OCI-LY7 (cell line): ENCODE measurements around the gene LRRIQ4. TPM values are rescaled to one million over a fixed set of nuclear protein-coding genes. Genes with fewer than 3 reads are reported as not detected.

Experiments used
- BruUV-seq: library from RNA; stranded (reverse); fragments of 400-500 nt; replicated peaks from 2 replicates; lab custom pipeline; 2021; lab: Mats Ljungman, UMichigan
- CTCF ChIA-PET: fragments of 300-600 bp; sonication (Branson Sonifier 250); formaldehyde crosslinking; loops from one replicate; lab custom pipeline; 2022; ENCODE audit warnings: antibody characterized with exemption; ENCODE audit not compliant: unreplicated experiment; lab: Charles Lee
- POLR2A ChIA-PET: fragments of 300-600 bp; sonication (Branson Sonifier 250); formaldehyde crosslinking; loops from one replicate; lab custom pipeline; 2022; ENCODE audit warnings: antibody characterized with exemption; lab: Charles Lee
- DNase-seq: peaks from one replicate; pipeline ENCODE4 v3.0.0-alpha.2; 2015; ENCODE audit warnings: low spot score
- H2AFZ ChIP-seq: fragments of 200-600 bp; sonication (generic), shearing (Covaris generic); 2 replicates; pipeline ENCODE4 v1.6.1; 2014; ENCODE audit warnings: mild to moderate bottlenecking, antibody characterized with exemption, low read length, moderate library complexity
- H3K27ac ChIP-seq: fragments of 200-600 bp; sonication (generic); 2 replicates; pipeline ENCODE4 v1.5.1; 2014; ENCODE audit warnings: mixed run types, low read depth, mild to moderate bottlenecking, moderate library complexity, low read length, inconsistent platforms; ENCODE audit not compliant: poor library complexity, severe bottlenecking
- H3K36me3 ChIP-seq: fragments of 200-600 bp; sonication (generic); 2 replicates; pipeline ENCODE4 v1.6.1; 2014; ENCODE audit warnings: mild to moderate bottlenecking, antibody characterized with exemption, low read length, moderate library complexity, mixed read lengths; ENCODE audit not compliant: insufficient read depth
- H3K4me1 ChIP-seq: fragments of 200-600 bp; sonication (generic); 2 replicates; pipeline ENCODE4 v1.5.1; 2014; ENCODE audit warnings: mild to moderate bottlenecking, low read length; ENCODE audit not compliant: insufficient read depth, poor library complexity, severe bottlenecking
- H3K4me2 ChIP-seq: fragments of 200-600 bp; sonication (generic); 2 replicates; pipeline ENCODE4 v1.6.1; 2014; ENCODE audit warnings: mild to moderate bottlenecking, low read length
- H3K4me3 ChIP-seq: fragments of 200-600 bp; sonication (generic); 2 replicates; pipeline ENCODE4 v1.5.1; 2014; ENCODE audit warnings: mild to moderate bottlenecking, low read depth, low read length; ENCODE audit not compliant: poor library complexity, severe bottlenecking
- H3K79me2 ChIP-seq: fragments of 200-600 bp; sonication (generic); 2 replicates; pipeline ENCODE4 v1.6.1; 2016; ENCODE audit warnings: low read depth, mild to moderate bottlenecking, low read length, moderate library complexity, mixed read lengths; ENCODE audit not compliant: insufficient read depth
- H3K9me2 ChIP-seq: fragments of 200-600 bp; sonication (generic); 2 replicates; pipeline ENCODE4 v1.6.1; 2016; ENCODE audit warnings: mild to moderate bottlenecking, low read length, mixed read lengths; ENCODE audit not compliant: insufficient read depth
- H3K9me3 ChIP-seq: fragments of 200-600 bp; sonication (generic); 2 replicates; pipeline ENCODE4 v1.6.1; 2014; ENCODE audit warnings: mild to moderate bottlenecking, mixed run types, low read length, mixed read lengths
- H4K20me1 ChIP-seq: fragments of 200-600 bp; sonication (generic); 2 replicates; pipeline ENCODE4 v1.6.1; 2014; ENCODE audit warnings: mild to moderate bottlenecking, antibody characterized with exemption, low read length, moderate library complexity, mixed read lengths; ENCODE audit not compliant: insufficient read depth
- EZH2phosphoT487 ChIP-seq: fragments of 200-600 bp; sonication (generic); IDR thresholded peaks from 2 replicates; pipeline ENCODE4 v1.6.1; 2018; ENCODE audit warnings: low read depth, borderline replicate concordance, mild to moderate bottlenecking, mixed run types, antibody characterized with exemption, low read length, moderate library complexity, mixed read lengths
- intact Hi-C: fragments of 100-400 bp; cut with micrococcal nuclease; formaldehyde crosslinking; loops from one replicate; pipeline ENCODE4 v1.10.0; 2022; ENCODE audit not compliant: unreplicated experiment
- total RNA-seq, 2 experiments: library from RNA; depleted of rRNA in 1 of 2; stranded (reverse); fragments of >200 nt in 1 of 2; shearing (Covaris generic) in 1 of 2; gene quantifications; 2 replicates each; pipeline ENCODE4 v1.2.3, GENCODE V29; 2014 to 2022
- TF ChIP-seq, protein P1 (sequence below): fragments of 200-600 bp; sonication (generic); conservative IDR thresholded peaks from 2 replicates; pipeline ENCODE4 v1.5.1; 2014; ENCODE audit warnings: mild to moderate bottlenecking, antibody characterized with exemption, low read length, moderate library complexity, mixed read lengths

Gene LRRIQ4
- total RNA-seq, 2 experiments from 2014 or later: 0.17 to 0.47 TPM

DNA sequence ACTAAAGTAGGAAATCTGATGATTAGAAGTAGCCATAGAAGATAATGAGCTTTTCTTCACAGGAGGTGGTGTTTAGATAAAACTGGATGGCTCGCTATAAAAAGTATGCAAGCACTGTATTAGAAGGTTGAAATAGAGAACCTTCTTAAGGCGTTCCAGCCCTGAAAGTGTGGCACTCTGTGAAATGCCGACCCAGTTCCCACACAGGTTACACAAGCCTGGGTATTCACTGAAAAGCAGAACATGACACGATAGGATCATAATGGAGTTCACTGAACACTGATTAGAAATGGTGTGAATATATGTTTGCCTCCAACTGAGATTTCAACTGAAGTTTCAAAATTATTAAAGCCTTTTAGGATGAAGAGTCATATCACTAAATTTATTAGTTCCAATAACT is 15.0 kb downstream of the LRRIQ4 start:
- Histone ChIP-seq H2AFZ (no peak overlapping the region), H3K27ac (no peak overlapping the region), H3K36me3 (no peaks in the 10 kb centered on the region), H3K79me2 (no peaks in the 10 kb centered on the region), H3K4me1 (peaks cover 10% of the 10 kb centered on the region), H3K9me3 (no peaks in the 10 kb centered on the region), H3K4me2 (no peak overlapping the region), H4K20me1 (no peaks in the 10 kb centered on the region), H3K4me3 (no peak overlapping the region), H3K9me2 (no peaks in the 10 kb centered on the region)
- DNase-seq: no peak
- TF ChIP-seq, protein P1, sequence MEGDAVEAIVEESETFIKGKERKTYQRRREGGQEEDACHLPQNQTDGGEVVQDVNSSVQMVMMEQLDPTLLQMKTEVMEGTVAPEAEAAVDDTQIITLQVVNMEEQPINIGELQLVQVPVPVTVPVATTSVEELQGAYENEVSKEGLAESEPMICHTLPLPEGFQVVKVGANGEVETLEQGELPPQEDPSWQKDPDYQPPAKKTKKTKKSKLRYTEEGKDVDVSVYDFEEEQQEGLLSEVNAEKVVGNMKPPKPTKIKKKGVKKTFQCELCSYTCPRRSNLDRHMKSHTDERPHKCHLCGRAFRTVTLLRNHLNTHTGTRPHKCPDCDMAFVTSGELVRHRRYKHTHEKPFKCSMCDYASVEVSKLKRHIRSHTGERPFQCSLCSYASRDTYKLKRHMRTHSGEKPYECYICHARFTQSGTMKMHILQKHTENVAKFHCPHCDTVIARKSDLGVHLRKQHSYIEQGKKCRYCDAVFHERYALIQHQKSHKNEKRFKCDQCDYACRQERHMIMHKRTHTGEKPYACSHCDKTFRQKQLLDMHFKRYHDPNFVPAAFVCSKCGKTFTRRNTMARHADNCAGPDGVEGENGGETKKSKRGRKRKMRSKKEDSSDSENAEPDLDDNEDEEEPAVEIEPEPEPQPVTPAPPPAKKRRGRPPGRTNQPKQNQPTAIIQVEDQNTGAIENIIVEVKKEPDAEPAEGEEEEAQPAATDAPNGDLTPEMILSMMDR: no peak
- no peak for TF ChIP-seq EZH2phosphoT487
- no TSS peak for BruUV-seq
- CTCF ChIA-PET: no interaction called here
- POLR2A ChIA-PET: interaction anchor here (0.7 to 2.2 kb wide), 6 partner anchors 9 to 952 kb away, joined by 3 to 11 read pairs (median 4); no protein-coding TSS in a partner anchor
- intact Hi-C loops: no loop called here

- H3K36me3 ChIP-seq: no peaks in the 10 kb centered on the region
- ChIA-PET CTCF (interaction anchor here (1.3 kb wide), 1 partner anchor 22 kb away, joined by 3 read pairs; no protein-coding TSS in a partner anchor), POLR2A (interaction anchor here (0.7 to 2.5 kb wide), 6 partner anchors 9 to 349 kb away, joined by 3 to 17 read pairs (median 4); no protein-coding TSS in a partner anchor)
- H3K9me3 ChIP-seq: no peaks in the 10 kb centered on the region
- H3K4me3 ChIP-seq: no peak overlapping the region
- no TSS peak for BruUV-seq
- intact Hi-C loops: no loop called here
- no peak for TF ChIP-seq EZH2phosphoT487
- TF ChIP-seq, protein P1: no peak
- peak overlapping the region; percentile 96; the same call in 1 of the 2 replicates for H2AFZ ChIP-seq
- H3K4me1 ChIP-seq: peaks cover 30% of the 10 kb centered on the region
- no peaks in the 10 kb centered on the region for H4K20me1 ChIP-seq
- H3K79me2 ChIP-seq: no peaks in the 10 kb centered on the region
- no peak for DNase-seq
- peak overlapping the region; percentile 48; the same call in 1 of the 2 replicates for H3K4me2 ChIP-seq
- peak overlapping the region; percentile 63 for H3K27ac ChIP-seq
- no peaks in the 10 kb centered on the region for H3K9me2 ChIP-seq
Observed at GRCh38 chr3:169835533-169835932, 22.9 kb downstream of the LRRIQ4 start.
